ENCODE measurements around the gene RNF145. TPM values are rescaled to one million over a fixed set of nuclear protein-coding genes. Genes with fewer than 3 reads are reported as not detected.

RNF145 gene
- total and polyA plus RNA-seq, 2 of the 13 experiments (the other 11 are each of a cell fraction or from before 2014, with no cell fraction given), result 24.6 TPM

- FAIRE-seq, result no peak
- Histone ChIP-seq H3K4me2 (ENCODE audit: low read depth, low read length) (no peak overlapping the region), H3K4me3 (replicated peaks in 1 of 3; ENCODE audit: insufficient read depth in 1 of 3, low read depth in 2 of 3, low read length in 3 of 3) (no peak overlapping the region), H3K27ac (ENCODE audit: extremely low read length, insufficient read depth, low read length) (no peak overlapping the region), H3K27me3 (ENCODE audit: control insufficient read depth in 1 of 2, insufficient read depth in 2 of 2, low read length in 2 of 2) (no peaks in the 10 kb centered on the region), H4K20me1 (ENCODE audit: insufficient read depth, low read length) (no peaks in the 10 kb centered on the region), H3K9ac (ENCODE audit: insufficient read depth, low read depth, low read length) (no peak overlapping the region), H3K36me3 (replicated peaks in 1 of 2; ENCODE audit: control insufficient read depth in 1 of 2, insufficient read depth in 2 of 2, low read length in 2 of 2) (peaks cover 0 to 32% of the 10 kb centered on the region in 2 experiments; a peak in 3 of 5 replicates), H3K4me1 (ENCODE audit: insufficient read depth, low read length) (peaks cover 16% of the 10 kb centered on the region), H3K9me3 (ENCODE audit: low read length) (no peaks in the 10 kb centered on the region), H3K79me2 (ENCODE audit: insufficient read depth, low read length) (no peaks in the 10 kb centered on the region), H2AFZ (ENCODE audit: low read length) (no peak overlapping the region)
- in situ Hi-C loops (cut with HindIII; ENCODE audit: extremely low pct_ligation_motif_present, low pct_unique_long_range_greater_than_20kb) (no loop called here), intact Hi-C loops (cut with micrococcal nuclease; ENCODE audit: unreplicated experiment) (no loop called here)
- ChIA-PET POLR2A (no interaction called here), CTCF (ENCODE audit: low intra/inter-chr PET ratio, low total read pairs) (no interaction called here)
- 90% methylated on average over 1 of the region's 1 CpG for WGBS (ENCODE audit: low lambda C conversion rate)
- no peak for DNase-seq (ENCODE audit: low spot score)
- TF ChIP-seq NCOA2 (CRISPR knock-in tag; IDR thresholded peaks at IDR 0.05) (no peak), ZNF275 (CRISPR knock-in tag; IDR thresholded peaks at IDR 0.05; ENCODE audit: borderline replicate concordance) (no peak), KDM4B (CRISPR knock-in tag; IDR thresholded peaks at IDR 0.05) (no peak), GMEB1 (CRISPR knock-in tag; IDR thresholded peaks at IDR 0.05; ENCODE audit: borderline replicate concordance) (no peak), RAD51 (IDR thresholded peaks at IDR 0.05; ENCODE audit: borderline replicate concordance) (no peak), KLF16 (CRISPR knock-in tag; IDR thresholded peaks at IDR 0.05) (no peak), NFKB2 (CRISPR knock-in tag; IDR thresholded peaks at IDR 0.05; ENCODE audit: borderline replicate concordance) (no peak), MAFF (IDR thresholded peaks at IDR 0.05; ENCODE audit: low read depth, low read length) (no peak), RFX1 (IDR thresholded peaks at IDR 0.05) (no peak), ZNF558 (CRISPR knock-in tag; IDR thresholded peaks at IDR 0.05; ENCODE audit: borderline replicate concordance) (no peak), ATF1 (CRISPR knock-in tag; IDR thresholded peaks at IDR 0.05) (no peak), PHF21A (CRISPR knock-in tag; IDR thresholded peaks at IDR 0.05) (no peak), MXD4 (CRISPR knock-in tag; IDR thresholded peaks at IDR 0.05) (no peak), ZNF44 (CRISPR knock-in tag; IDR thresholded peaks at IDR 0.05) (no peak), ZNF264 (CRISPR knock-in tag; IDR thresholded peaks at IDR 0.05) (no peak), ZFY (CRISPR knock-in tag; IDR thresholded peaks at IDR 0.05) (no peak)
- no TSS peak for BruUV-seq (replicated peaks)
- no peak for ATAC-seq
Measured at GRCh38 chr5:159175547-159175946, 33.8 kb downstream of the RNF145 start.

Data from HepG2 (cell line).